Fibroblast of upper back skin (primary cell): Measurements from ENCODE around the gene KLK7.
"Not testable (repeated sequence)": the region's sequence is repeated elsewhere in the genome, so short reads cannot be mapped to it uniquely, and the experiment has no call there.

ENCODE experiments used
- DNase-seq: peaks from one replicate; pipeline ENCODE4 v3.0.0-alpha.2; 2013

The KLK7 gene

GRCh38 chr19:51010066-51010795 is 26.5 kb upstream of the KLK7 start:
- DNase-seq = no peak

- DNase-seq = no peak
Measured at GRCh38 chr19:51009061-51009891, 25.6 kb upstream of the KLK7 start.

- no peak for DNase-seq
Measured at GRCh38 chr19:51007488-51007887, 23.8 kb upstream of the KLK7 start.

- no peak for DNase-seq
Measured at GRCh38 chr19:51006406-51006805, 22.7 kb upstream of the KLK7 start.

DNA sequence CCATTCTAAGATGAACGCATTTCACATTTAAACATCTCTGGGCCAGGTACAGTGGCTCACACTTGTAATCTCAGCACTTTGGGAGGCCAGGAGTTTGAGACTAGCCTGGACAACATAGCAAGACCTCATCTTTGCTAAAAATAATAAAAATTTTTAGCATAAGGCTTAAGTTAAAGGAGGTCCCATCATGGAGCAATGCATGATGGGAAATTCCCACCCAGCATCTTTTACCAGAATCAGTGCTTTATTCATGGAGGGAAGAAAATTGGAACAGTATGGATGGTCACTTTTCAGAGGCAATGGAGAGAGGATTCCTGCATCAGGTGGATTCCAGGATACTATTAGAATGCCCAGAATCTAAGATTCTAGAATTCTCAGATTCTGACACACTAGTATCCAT is 21.5 kb upstream of the KLK7 start:
- DNase-seq = no peak

- DNase-seq = no peak
Measured at GRCh38 chr19:51003316-51003715, 19.6 kb upstream of the KLK7 start.

DNA sequence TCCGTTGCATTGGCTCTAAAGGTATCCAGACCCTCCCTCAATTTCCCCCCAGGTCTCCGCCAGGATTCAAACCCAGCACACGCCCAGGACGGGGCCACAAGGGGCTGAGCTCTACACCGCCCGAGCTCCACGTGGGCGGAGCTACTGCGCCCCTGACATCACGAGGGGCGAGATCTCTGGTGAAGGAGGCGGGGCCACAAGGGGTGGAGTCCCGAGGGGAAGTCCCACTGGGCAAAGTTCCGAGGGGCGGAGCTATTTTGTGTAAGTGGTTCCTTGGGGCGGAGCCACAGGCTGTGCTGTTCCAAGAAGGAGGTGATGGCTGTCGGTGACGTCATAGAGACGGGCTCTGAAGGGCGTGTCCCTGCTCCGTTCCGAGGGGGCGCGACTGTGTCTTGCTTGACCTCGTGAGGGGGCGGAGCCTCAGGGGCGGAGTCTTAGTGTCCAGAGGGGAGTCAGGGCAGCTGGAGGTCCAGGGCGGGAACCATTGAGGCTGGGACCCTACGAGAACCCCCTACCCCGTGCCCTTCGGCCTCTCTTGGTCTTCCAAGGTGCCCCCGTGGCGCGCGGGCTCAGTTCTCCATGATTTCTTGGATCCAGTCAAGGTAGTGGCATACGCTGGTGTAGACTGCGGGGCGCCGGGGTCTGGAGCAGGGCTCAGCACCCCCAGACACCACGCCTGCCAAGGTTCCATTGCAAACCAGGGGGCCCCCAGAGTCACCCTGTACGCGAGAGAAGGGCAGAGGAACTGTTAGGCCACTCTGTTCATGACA is 19.0 kb upstream of the KLK7 start:
- DNase-seq = no peak

DNA sequence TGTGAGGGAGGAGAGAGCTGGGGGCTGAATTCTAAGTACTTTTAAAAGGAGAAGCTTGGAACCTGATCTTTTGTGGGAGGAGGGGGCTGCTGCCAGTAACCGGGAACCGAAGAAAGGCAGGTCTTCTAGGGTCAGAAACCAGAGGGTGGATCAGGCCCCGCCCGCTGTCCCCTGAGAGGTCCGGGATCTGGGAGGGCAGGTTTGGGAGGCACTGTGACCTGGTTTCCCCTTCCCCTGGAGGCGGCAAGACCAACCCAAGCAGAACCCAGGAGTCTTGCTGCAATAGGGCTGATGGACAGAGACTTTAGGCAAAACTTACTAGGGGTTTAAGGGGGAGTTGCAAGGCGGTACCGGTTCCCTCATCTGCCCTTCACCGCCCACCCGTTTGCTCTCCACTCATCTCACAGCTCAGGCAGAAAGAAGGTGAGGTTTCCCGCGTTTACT is 18.4 kb upstream of the KLK7 start:
- DNase-seq = no peak

GRCh38 chr19:51001515-51001914 is 17.8 kb upstream of the KLK7 start, which contains the start of gene KLK8:
TSS of gene KLK8 (minus strand) at chr19:51001604. CDS start at chr19:51001167, 437 bp downstream.
- no peak for DNase-seq

- DNase-seq = no peak
Measured at GRCh38 chr19:51000981-51001380, 17.3 kb upstream of the KLK7 start.

- DNase-seq = no peak
Measured at GRCh38 chr19:51000426-51000825, 16.7 kb upstream of the KLK7 start.

- DNase-seq = no peak
Measured at GRCh38 chr19:50998686-50999085, 15.0 kb upstream of the KLK7 start.

DNA sequence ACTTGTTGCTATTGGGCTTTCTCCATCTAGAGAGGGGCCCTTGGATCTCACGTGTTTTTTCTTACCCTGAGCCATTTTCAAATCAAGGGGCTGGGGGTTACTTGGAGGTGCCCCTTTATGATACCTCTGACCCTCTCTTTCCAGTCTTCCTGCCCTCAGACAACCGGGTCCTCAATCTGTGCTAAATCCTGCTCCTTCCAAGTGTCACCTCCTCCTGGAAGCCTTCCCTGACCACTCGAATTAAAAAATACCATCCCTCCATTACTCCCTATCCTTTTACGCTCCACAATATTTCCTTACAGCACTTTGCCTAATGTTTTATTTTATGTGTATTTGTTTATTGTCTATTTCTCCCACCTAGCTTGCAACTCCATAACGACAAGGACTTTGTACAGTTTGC is 14.3 kb upstream of the KLK7 start:
- DNase-seq = no peak

GRCh38 chr19:50994129-50994528 is 10.4 kb upstream of the KLK7 start:
- DNase-seq = no peak

GRCh38 chr19:50992666-50993035 is 8.9 kb upstream of the KLK7 start:
- no peak for DNase-seq

- not testable (repeated sequence) for DNase-seq
Measured at GRCh38 chr19:50984416-50984815, 699 bp upstream of the KLK7 start.

DNA sequence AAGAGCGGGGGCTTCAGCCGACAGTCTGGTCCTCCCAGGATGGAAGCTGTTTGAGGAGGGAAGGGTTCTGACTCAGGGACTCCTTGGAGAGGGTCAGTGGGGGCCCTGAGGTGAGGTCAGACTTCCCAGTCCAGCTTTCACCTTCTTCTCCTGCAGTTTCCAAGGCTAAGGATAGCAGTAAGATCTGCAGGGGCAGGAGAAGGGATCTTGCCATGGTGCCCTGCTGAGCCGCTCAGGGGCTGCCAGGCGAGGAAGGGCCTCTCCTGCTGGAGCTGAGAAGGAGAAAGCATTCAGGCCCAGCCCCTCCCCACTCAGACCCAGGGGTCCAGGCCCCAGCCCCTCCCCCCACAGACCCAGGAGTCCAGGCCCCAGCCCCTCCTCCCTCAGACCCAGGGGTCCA is 1.5 kb downstream of the KLK7 start:
- DNase-seq = no peak

DNA sequence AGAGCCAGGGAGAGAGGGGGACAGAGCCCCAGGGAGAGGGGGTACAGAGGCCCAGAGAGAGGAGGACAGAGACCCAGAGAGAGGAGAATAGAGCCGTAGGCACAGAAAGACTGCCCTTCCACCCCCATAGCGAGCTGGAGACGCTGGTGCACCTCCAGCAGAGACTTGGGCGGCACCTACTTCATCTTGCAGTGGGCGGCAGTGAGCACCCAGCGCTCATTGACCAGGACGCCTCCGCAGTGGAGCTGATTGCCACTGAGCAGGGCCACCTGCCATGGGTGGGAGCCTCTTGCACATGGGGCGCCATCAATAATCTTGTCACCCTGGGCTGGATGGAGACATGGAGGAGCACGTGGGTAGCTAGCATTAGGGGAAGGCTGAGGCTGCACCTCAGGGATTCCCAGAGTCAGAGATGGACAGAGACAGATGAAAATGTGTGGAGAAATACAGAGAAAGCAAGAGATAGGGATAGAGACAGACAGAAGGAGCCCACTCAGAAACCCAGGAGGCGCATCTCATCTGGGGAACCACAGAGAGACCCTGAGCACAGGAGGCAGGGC is 2.0 kb downstream of the KLK7 start:
- DNase-seq = no peak

DNA sequence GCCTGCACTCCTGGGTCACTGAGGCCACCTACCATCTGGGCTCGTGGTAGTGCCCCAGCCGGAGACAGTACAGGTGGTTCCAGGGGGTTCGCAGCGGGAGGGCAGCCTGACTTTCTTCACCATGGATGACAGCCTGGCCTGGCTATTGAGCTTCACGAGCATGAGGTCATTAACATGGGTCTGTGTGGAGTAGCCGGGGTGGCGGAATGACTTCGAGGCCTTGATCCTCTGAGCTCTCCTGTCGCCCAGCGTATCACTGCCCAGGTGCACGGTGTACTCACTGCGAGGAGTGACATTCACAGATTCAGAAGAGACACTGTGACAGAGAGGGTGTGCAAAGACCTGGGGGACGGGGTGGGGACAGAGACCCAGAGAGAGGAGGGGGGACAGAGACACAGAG is 3.5 kb downstream of the KLK7 start:
- no peak for DNase-seq

DNA sequence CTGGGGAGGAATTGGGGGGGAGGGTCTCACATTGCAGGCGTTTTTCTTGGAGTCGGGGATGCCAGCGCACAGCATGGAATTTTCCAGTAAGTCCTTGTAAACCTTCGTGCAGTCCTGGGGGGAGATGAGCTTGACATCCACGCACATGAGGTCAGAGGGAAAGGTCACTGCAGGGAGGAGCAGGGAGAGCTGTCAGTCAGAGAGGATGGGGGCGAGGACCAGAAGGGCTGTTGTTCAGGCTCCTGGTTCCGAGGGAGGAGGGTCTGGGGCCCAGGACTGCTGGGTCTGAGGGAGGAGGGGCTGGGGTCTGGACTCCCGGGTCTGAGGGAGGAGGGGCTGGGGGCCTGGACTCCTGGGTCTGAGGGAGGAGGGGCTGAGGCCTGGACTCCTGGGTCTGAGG is 4.0 kb downstream of the KLK7 start:
- no peak for DNase-seq

DNA sequence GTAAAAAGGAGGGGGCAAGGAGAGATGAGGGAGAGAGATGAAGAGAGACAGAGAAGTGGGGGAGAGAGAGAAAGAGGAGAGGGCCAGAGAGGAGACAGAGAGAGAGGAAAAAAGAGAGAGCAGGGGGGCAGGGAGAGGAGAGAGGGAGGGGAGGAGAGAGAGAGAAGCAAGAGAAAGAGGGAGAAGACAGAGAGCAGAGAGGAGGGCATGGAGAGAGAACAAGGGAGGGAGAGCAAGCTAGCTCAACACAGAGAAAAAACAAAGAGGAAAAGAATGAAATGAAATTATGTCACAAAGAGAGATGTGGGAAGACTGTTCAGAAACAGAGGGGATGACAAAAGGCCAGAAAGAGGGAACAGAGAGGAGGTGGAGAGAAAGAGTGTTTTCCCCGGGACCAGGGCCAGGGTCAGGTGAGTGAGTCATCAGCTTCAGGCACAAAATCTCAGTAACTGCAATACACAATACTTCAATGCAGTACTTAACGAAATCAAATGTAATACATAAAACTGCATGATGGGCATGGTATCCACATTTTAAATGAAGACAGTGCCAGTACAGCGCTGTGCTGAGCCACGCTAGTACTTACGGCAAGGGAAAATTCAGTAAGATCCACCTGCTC is 4.8 kb downstream of the KLK7 start:
- DNase-seq = no peak

DNA sequence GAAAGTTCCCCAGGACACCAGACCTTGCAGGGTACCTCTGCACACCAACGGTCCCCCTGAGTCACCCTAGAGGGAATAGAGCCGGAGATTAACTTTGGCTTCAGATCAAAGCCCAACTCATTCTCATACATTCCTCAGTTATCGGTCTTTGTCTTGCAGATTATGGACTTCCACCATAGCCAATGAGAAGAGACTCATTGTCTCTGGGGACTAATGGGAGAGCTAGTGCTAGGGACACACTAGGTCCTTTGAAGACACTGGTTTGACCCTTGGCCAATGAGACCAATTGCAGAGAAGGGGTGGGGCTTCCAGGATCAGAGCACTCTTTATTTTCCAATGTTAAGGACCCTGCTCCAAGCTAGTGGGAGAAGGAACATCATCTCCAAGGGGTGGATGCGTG is 6.1 kb downstream of the KLK7 start:
- DNase-seq = no peak

DNA sequence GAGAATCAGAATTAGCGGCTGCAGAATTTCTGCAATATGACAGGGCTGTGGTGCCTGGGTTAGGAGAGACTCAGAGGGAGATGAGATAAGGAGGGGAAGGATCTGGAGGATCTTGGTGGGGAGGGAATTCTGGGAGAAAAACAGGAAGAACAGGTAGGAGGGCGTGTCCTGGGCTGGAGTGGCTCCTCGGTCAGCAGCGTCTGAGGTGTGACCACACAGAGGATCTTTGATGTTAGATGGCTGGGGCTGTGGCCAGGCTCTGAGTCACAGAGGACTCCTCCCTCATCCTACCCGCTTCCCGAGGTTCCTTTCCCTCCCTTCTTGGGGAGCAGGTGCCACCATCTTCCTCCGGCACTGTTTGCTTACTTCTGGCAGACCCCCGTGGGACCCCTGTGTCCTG is 8.0 kb downstream of the KLK7 start:
- no peak for DNase-seq
